Mammary epithelial cell (primary cell): ENCODE measurements around the gene METTL25B.

Experiments used
- EZH2 ChIP-seq: IDR thresholded peaks from 2 replicates; pipeline ENCODE4 v1.6.1; 2012; ENCODE audit warnings: low read length, inconsistent platforms, borderline replicate concordance
- TF ChIP-seq, protein P1 (sequence below), 2 donors: IDR thresholded peaks in 1 of 2; conservative IDR thresholded peaks in 1 of 2; 2 replicates each; pipeline ENCODE4 v1.5.1; 2011 to 2012; ENCODE audit warnings: inconsistent platforms in 2 of 2, low read length in 2 of 2, mild to moderate bottlenecking in 2 of 2, control low read depth in 1 of 2, low read depth in 1 of 2; ENCODE audit not compliant: insufficient read depth in 1 of 2; ENCODE audit errors: extremely low read depth in 1 of 2

GRCh38 chr1:156773607-156774006 is 45.3 kb downstream of the METTL25B start:
- TF ChIP-seq, protein P1, sequence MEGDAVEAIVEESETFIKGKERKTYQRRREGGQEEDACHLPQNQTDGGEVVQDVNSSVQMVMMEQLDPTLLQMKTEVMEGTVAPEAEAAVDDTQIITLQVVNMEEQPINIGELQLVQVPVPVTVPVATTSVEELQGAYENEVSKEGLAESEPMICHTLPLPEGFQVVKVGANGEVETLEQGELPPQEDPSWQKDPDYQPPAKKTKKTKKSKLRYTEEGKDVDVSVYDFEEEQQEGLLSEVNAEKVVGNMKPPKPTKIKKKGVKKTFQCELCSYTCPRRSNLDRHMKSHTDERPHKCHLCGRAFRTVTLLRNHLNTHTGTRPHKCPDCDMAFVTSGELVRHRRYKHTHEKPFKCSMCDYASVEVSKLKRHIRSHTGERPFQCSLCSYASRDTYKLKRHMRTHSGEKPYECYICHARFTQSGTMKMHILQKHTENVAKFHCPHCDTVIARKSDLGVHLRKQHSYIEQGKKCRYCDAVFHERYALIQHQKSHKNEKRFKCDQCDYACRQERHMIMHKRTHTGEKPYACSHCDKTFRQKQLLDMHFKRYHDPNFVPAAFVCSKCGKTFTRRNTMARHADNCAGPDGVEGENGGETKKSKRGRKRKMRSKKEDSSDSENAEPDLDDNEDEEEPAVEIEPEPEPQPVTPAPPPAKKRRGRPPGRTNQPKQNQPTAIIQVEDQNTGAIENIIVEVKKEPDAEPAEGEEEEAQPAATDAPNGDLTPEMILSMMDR (conservative IDR thresholded peaks at IDR 0.05 in 1 of 2, IDR thresholded peaks at IDR 0.05 in 1 of 2; ENCODE audit: extremely low read depth in 1 of 2, insufficient read depth in 1 of 2, low read depth in 1 of 2, low read length in 2 of 2) = no peak
- no peak for TF ChIP-seq EZH2
